ENCODE data around the gene CD164.
"Not testable (repeated sequence)": the region's sequence is repeated elsewhere in the genome, so short reads cannot be mapped to it uniquely, and the experiment has no call there.

GRCh38 chr6:109364382-109365078, 17.7 kb downstream of the CD164 start:
- TF ChIP-seq CTCF (conservative IDR thresholded peaks at IDR 0.05); ZFX (IDR thresholded peaks at IDR 0.05): not testable (repeated sequence)
